CD4-positive, alpha-beta T cell treated with Interleukin-21 for 1 hour (primary cell): ENCODE measurements around the gene PAQR4.
A peak's percentile ranks its signal among the peaks of the same experiment; 100 is the strongest.

Experiments
- DNase-seq: peaks from one replicate; pipeline ENCODE4 v3.0.0-alpha.2; 2020

PAQR4 gene

DNA sequence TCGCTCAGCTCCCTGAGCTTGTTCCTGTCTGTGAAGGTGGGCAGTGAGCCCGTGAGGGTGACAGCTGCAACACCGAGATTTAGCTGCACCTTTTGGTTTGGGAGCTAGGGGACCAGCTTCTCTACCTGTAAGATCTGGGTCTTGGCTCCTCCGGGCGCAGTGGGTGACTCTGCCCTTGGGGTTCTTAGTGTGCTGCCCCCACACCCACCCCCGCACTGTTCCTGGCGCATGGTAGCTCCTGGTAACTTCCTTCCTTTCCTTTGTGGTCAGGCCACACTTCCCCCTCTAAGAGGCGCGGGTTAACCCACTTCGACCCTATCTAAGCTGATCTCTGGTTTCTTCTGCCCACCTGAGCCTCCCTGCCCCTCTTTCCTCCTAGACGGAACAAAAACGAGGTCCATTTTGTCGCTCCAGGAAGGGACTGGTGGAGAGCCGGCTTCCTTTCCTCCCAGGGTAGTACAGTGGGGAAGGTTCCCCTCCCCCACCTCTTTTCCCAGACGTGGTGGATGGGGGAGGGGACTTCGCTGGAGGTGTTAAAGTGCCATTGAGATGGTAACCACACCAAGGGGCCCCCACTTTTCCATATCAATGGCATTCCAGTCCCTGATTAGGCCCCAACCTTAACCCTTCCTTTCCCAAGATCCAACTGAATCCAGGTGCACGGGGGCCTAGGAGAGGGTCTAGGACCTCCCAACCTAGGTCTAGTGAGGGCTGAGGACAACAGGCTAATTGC, 39.0 kb downstream of the PAQR4 start:
- DNase-seq = peak; percentile 32

DNA sequence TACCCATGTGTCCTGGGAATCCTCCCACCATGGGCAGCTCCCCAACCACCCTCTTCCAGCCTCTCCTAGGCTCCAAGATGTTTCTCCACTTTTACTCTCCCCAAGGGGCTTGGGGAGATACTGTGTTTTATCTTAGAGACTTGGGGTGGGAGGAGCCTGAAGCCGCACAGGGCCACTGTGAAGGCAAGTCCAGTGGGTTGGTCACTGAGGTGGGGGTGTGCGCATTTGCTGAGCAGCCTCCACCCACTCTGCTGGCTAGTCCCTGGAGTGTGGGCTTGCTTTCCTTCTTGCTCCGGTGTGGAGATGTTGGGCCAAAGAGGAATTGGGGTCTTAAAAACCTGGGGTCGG, 39.5 kb downstream of the PAQR4 start:
- no peak for DNase-seq

- DNase-seq = no peak
Observed at GRCh38 chr16:3009568-3010390, 40.6 kb downstream of the PAQR4 start.

- DNase-seq = no peak
Observed at GRCh38 chr16:3010510-3010909, 41.4 kb downstream of the PAQR4 start.

- DNase-seq = no peak
Observed at GRCh38 chr16:3012246-3012645, 43.1 kb downstream of the PAQR4 start.

GRCh38 chr16:3012828-3013420, 43.8 kb downstream of the PAQR4 start, which contains the start of gene CLDN9:
TSS of gene CLDN9 (plus strand) at chr16:3012923. CDS start at chr16:3013363, 440 bp downstream.
- no peak for DNase-seq

GRCh38 chr16:3013491-3013951, 44.4 kb downstream of the PAQR4 start:
- DNase-seq = no peak

DNA sequence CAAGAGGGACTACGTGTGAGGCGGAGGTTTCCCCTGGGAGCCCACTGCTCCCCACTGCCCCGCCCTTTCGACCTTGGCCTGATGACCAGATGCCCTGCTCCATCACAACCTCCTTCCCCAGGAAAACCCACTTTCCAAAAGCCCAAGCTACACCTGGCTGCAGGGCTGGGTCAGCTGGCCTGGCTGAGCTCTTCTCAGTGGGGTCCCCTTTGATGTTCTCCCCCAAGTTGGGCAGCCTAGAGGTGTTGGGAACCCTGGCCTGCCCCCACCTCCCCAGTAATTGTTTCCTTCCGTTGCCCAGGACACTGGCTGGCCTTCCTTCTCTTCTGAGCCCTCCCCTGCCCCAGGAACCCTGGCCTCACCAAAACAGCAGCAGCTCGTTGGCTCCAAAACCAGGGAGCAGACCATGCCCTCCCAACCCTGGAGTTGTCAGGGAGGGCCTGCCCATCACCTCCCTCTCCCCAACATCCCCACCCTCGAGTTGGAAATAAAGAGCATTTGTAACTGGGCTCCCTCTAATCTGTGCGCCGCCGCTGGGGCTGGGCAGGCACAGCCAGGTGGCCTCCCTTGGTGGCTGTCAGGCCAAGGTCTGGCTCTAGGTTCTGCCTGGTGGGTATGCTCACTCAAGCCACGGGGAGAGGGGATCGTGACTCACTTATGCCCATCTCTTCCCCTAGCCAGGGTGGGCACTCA, 45.0 kb downstream of the PAQR4 start:
- no peak for DNase-seq

DNA sequence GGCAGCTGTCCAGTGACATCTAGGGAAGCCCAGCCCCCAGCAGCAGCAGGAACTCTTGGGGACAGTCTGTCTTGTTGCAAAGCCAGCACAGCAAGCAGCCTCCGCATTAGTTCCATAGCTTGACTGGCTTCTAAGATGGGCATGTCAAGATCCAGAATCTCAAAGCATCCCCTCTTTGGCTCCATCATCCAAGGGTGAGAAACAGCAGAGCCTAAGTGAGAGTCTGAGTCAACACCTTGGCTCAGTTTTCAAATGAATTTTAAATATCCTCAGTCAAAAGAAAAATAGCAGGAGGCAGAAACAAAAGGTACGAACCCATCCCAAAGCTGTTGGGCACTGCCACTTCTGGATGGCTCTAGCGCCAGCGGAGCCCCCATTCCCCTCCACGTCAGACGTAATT, 45.8 kb downstream of the PAQR4 start:
- no peak for DNase-seq

DNA sequence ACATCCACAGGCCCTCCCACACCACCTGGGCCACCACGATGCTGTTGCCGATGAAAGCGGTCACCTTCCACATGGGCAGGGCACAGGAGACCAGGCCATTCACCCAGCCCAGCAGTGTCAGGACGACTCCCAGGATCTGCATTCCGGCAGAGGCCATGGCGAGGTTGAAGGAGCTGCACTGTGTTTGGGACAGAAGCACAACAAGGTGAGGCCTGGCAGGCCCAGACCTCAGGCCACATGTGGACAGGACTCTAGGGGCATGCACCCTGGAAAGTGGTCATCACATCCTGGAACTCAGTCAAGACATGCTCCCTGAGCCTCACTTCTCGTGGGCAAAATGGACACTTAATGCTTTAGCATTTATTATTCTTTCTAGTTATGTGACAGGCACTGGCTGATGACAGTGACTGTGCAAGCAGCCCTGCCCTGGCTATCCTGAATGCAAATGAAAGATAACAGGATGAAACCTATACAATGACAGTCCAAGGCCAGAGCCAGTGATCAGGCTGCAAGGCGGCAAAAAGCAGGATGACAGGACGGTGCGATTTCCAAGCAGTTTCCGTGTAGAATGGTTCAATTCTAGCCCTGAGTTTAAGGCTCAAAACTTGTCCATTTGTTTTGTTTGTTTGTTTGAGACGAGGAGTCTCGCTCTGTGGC, 46.8 kb downstream of the PAQR4 start:
- DNase-seq = no peak

- no peak for DNase-seq
Observed at GRCh38 chr16:3017344-3017743, 48.2 kb downstream of the PAQR4 start.

GRCh38 chr16:3017794-3018506, 48.8 kb downstream of the PAQR4 start, which contains the start of gene CLDN6:
TSS of gene CLDN6 (minus strand) at chr16:3018183. CDS start at chr16:3016021, 2,162 bp downstream.
- DNase-seq = peak; percentile 29

GRCh38 chr16:3019594-3020246, 50.6 kb downstream of the PAQR4 start:
- no peak for DNase-seq

DNA sequence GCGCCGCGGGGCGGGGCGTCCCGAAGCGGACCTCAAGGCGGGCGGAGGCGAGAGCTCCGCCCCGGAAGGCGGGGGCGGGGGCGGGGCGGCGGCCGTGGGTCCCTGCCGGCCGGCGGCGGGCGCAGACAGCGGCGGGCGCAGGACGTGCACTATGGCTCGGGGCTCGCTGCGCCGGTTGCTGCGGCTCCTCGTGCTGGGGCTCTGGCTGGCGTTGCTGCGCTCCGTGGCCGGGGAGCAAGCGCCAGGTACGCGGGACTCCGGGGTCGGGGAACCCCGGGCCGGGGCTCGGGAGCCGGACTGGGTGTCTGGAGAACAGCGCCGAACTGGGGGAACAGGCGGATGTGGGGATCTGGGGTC, 51.1 kb downstream of the PAQR4 start, which contains the start of gene TNFRSF12A:
TNFRSF12A (plus strand) TSS at position 122 of the 357 bp plus-strand sequence; CDS start at position 152, 30 bp downstream.
- DNase-seq = peak; percentile 74

- peak; percentile 71 for DNase-seq
Observed at GRCh38 chr16:3020604-3021448, 51.7 kb downstream of the PAQR4 start.

- peak; percentile 66 for DNase-seq
Observed at GRCh38 chr16:3021449-3022207, 52.5 kb downstream of the PAQR4 start.

DNA sequence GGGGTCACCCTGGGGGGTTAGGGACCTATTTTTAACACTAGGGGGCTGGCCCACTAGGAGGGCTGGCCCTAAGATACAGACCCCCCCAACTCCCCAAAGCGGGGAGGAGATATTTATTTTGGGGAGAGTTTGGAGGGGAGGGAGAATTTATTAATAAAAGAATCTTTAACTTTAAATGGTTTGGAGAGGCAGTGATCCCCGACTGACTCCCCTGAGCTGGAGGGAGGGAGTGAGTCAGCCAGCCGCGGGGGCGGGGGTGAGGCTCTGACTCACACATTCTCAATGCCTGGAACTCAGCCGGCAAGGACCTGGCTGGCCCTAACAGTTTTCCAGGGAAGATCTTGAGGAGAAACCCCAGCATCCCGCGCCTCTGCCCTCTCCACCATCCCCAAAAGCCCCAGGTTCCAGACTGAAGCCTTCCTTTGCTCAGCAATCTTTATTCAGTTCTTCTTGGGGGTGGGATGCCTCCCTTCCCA, 53.1 kb downstream of the PAQR4 start:
- DNase-seq = peak; percentile 68

- no peak for DNase-seq
Observed at GRCh38 chr16:3022684-3023414, 53.7 kb downstream of the PAQR4 start.
